Measurements from ENCODE around the gene PARP15.

- TF ChIP-seq CTCF (IDR thresholded peaks at IDR 0.05) (no peak), POLR2A (IDR thresholded peaks at IDR 0.05) (no peak)
These were observed 45.8 kb downstream of the PARP15 start for GRCh38 chr3:122623031-122623829.
